Measurements from ENCODE around the gene TMEM150C. TPM values are rescaled to one million over a fixed set of nuclear protein-coding genes. Genes with fewer than 3 reads are reported as not detected.
A peak's percentile ranks its signal among the peaks of the same experiment; 100 is the strongest.
"Not testable (repeated sequence)": the region's sequence is repeated elsewhere in the genome, so short reads cannot be mapped to it uniquely, and the experiment has no call there.

Gene TMEM150C
- total RNA-seq, 6 experiments from 2014 or later, result 3.5 to 11.8 (median 6.8) TPM

- WGBS (ENCODE audit: insufficient coverage, low coverage, low lambda C conversion rate, missing lambda C conversion rate), result 81% methylated on average over 5 of the region's 7 CpGs
These were observed 5.7 kb upstream of the TMEM150C start for GRCh38 chr4:82567444-82567843.

DNA sequence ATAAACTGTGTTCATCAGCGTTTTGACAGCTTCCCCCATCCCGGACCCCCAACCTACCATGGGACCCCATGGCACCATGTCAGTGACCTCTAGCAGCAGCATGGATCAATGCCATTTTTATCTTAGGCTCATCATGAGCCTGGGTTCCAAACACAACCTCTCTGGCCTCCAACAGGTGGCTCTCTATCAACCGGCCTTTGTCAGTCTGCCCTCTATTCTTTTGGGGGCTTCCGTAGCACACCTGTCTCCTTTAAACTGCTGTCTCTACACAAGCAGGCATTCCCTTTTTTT is 721 bp upstream of the TMEM150C start:
- ATAC-seq (peak in 1 of 4 donors; percentile 9), DNase-seq (no peak)
- Histone ChIP-seq H3K27me3 (no peaks in the 10 kb centered on the region), H3K4me3 (peak overlapping the region in 1 of 3 donors; percentile 63), H3K27ac (no peak overlapping the region), H3K4me1 (peaks cover 0 to 27% (median 0%) of the 10 kb centered on the region in 4 donors), H3K36me3 (no peaks in the 10 kb centered on the region), H3K9me3 (no peaks in the 10 kb centered on the region)
- intact Hi-C loops (cut with DNase I), result no loop called here
- no peak for TF ChIP-seq POLR2A (IDR thresholded peaks at IDR 0.05)
- TF ChIP-seq CTCF (IDR thresholded peaks at IDR 0.05), result no peak
- 40% methylated on average over 3 of the region's 4 CpGs for WGBS (ENCODE audit: insufficient coverage, low coverage, low lambda C conversion rate, missing lambda C conversion rate)

More at GRCh38 chr4:82567444-82567843, 5.7 kb upstream of the TMEM150C start:
- Histone ChIP-seq H3K27ac (no peak overlapping the region), H3K9me3 (no peaks in the 10 kb centered on the region), H3K36me3 (no peaks in the 10 kb centered on the region), H3K4me1 (no peaks in the 10 kb centered on the region), H3K27me3 (no peaks in the 10 kb centered on the region), H3K4me3 (no peak overlapping the region)
- ATAC-seq, result no peak
- TF ChIP-seq CTCF (IDR thresholded peaks at IDR 0.05) (no peak), POLR2A (IDR thresholded peaks at IDR 0.05) (no peak)
- intact Hi-C loops (cut with DNase I), result no loop called here
- DNase-seq, result no peak

- no peaks in the 10 kb centered on the region for H3K36me3 ChIP-seq
- H3K9me3 ChIP-seq, result no peaks in the 10 kb centered on the region
- peak overlapping the region in 2 of 3 donors; percentile 21 to 67 for H3K27ac ChIP-seq
- 15% methylated on average over 16 of the region's 61 CpGs for WGBS (ENCODE audit: insufficient coverage, low coverage, low lambda C conversion rate, missing lambda C conversion rate)
- peak; percentile 44 to 54 (median 48) for DNase-seq
- ATAC-seq, result peak; percentile 29 to 54 (median 41)
- peak overlapping the region; percentile 34 to 76 (median 63) for H3K4me3 ChIP-seq
- TF ChIP-seq CTCF (IDR thresholded peaks at IDR 0.05) (no peak), POLR2A (IDR thresholded peaks at IDR 0.05) (no peak)
- peaks cover 0 to 27% (median 0%) of the 10 kb centered on the region in 4 donors for H3K4me1 ChIP-seq
- intact Hi-C loops (cut with DNase I), result no loop called here
- no peaks in the 10 kb centered on the region for H3K27me3 ChIP-seq
These were observed 669 bp downstream of the TMEM150C start for GRCh38 chr4:82560853-82561785.

DNA sequence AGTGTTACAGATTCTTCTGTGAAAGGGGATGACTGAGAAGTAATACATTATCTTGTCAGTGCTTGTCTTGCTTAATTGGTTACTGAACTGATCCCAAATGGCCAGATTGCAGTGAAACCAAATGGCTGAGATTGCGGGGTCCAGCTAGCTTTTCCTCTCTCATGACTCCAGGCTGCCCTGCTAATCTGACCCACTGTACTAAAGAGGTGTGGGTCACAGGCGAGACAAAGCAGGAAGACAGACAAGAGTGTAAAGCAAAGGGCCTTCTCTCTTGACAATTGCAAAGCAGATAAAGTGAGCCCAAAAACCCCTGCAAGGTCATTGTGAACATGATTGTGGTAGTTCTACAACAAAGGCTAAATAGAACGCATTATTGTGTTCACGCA is 2.1 kb downstream of the TMEM150C start:
- Histone ChIP-seq H3K9me3 (no peaks in the 10 kb centered on the region), H3K4me3 (peak overlapping the region in 1 of 3 donors; percentile 30), H3K27ac (peak overlapping the region in 2 of 3 donors; percentile 49 to 67), H3K36me3 (no peaks in the 10 kb centered on the region), H3K27me3 (no peaks in the 10 kb centered on the region), H3K4me1 (peaks cover 0 to 27% (median 0%) of the 10 kb centered on the region in 4 donors)
- no peak for DNase-seq
- 75% methylated on average over 3 of the region's 4 CpGs for WGBS (ENCODE audit: insufficient coverage, low coverage, low lambda C conversion rate, missing lambda C conversion rate)
- intact Hi-C loops (cut with DNase I), result no loop called here
- TF ChIP-seq POLR2A (IDR thresholded peaks at IDR 0.05) (no peak), CTCF (IDR thresholded peaks at IDR 0.05) (no peak)
- ATAC-seq, result no peak

DNA sequence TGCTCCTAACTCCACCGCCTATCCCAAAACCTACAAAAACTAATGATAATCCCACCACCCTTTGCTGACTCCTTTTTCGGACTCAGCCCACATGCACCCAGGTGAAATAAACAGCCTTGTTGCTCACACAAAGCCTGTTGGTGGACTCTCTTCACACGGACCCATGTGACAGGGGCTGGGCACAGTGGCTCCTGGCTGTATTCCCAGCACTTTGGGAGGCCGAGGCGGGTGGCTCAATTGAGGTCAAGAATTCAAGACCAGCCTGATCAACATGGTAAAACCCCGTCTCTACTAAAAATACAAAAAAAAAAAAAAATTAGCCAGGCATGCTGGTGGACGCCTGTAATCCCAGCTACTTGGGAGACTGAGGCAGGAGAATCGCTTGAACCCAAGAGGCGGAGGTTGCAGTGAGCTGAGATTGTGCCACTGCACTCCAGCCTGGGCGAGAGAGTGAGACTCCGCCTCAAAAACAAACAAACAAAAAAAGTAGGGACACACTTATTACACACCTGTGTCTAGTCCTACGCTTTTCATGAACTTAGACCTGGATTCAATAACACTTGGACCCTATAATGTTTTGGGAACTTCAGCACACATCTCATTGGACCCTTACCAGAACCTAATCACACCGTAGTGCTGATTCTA is 2.6 kb downstream of the TMEM150C start:
- DNase-seq, result peak; percentile 57 to 85 (median 83)
- WGBS (ENCODE audit: insufficient coverage, low coverage, low lambda C conversion rate, missing lambda C conversion rate), result 24% methylated on average over 11 of the region's 13 CpGs

More for the DNA sequence above, 2.6 kb downstream of the TMEM150C start:
- peak overlapping the region in 2 of 3 donors; percentile 49 to 67 for H3K27ac ChIP-seq
- peak overlapping the region in 1 of 3 donors; percentile 30 for H3K4me3 ChIP-seq
- intact Hi-C loops (cut with DNase I); H3K36me3 ChIP-seq; H3K27me3 ChIP-seq; H3K9me3 ChIP-seq: not testable (repeated sequence)
- ATAC-seq, result peak; percentile 65 to 75 (median 68)
- H3K4me1 ChIP-seq, result peaks cover 0 to 27% (median 0%) of the 10 kb centered on the region in 4 donors

All from right lobe of liver (tissue), 6 donors.